ENCODE data around the gene PAXIP1.

Gene PAXIP1

DNA sequence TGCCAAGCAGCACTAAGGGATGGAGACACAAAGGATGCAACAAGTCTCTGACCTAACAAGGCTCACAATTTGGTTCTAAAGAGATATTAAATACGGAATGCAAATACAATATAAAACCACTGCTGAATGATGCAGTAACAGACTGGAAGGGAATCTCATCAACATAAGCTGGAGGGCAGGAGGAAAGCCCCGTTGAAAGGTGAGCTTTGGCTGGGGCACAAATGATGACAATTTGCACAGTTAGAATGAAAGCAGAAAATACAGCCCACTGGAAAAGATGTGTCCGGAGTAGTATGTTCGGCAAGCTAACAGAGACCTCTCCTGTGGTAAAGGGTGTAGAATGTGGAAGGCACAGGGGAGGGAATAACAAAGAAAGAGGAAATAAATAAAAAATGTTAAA is 26.1 kb downstream of the PAXIP1 start:
- TF ChIP-seq SCRT2 (tag by site-specific recombination; IDR thresholded peaks at IDR 0.05) (0 out of 2 replicates have a peak, but pooled peaks have one; percentile 35), ZSCAN18 (tag by site-specific recombination; IDR thresholded peaks at IDR 0.05) (no peak)
- ChIA-PET CTCF (interaction anchor here (1.0 to 1.3 kb wide), 4 partner anchors 21 to 368 kb away, joined by 3 to 10 read pairs (median 6); no protein-coding TSS in a partner anchor), POLR2A (interaction anchor here (1.0 to 2.3 kb wide), 2 partner anchors 15 to 27 kb away, joined by 4 to 7 read pairs; partner anchors contain the start of gene PAXIP1)
- Histone ChIP-seq H3K27ac (ENCODE audit: extremely low read depth, low read depth, low read length) (no peak overlapping the region), H3K4me1 (ENCODE audit: control insufficient read depth, insufficient read depth, low read length) (no peaks in the 10 kb centered on the region), H3K9me3 (ENCODE audit: control insufficient read depth, insufficient read depth, low read depth, low read length) (no peaks in the 10 kb centered on the region), H3K36me3 (ENCODE audit: control insufficient read depth in 2 of 2, insufficient read depth in 1 of 2, low read length in 2 of 2) (peaks cover 21 to 73% of the 10 kb centered on the region in 2 experiments), H3K4me3 (ENCODE audit: low read depth, low read length) (no peak overlapping the region)

DNA sequence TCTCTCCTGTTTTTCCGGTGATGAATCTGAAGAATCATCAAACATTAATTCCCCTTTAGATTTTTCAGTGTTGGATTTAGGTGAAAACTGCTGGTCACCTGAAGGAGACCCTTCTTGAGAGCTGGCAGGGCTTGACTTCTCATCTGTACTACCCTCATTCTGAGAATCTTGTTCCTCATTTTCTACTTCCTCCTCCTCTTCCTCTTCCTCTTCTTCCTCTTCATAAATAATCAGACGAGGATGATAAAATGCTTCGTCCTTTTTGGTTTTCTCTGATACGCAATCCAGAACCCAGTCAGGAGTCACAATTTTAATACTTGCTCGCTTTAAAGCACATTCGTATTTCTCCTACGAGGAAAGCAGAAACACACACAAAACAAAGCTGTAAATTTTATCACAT is 26.9 kb downstream of the PAXIP1 start:
- H3K27ac ChIP-seq (ENCODE audit: extremely low read depth, low read depth, low read length) = no peak overlapping the region
- H3K4me1 ChIP-seq (ENCODE audit: control insufficient read depth, insufficient read depth, low read length) = no peaks in the 10 kb centered on the region
- CTCF ChIA-PET = interaction anchor here (1.0 to 1.2 kb wide), 3 partner anchors 20 to 27 kb away, joined by 3 to 10 read pairs (median 5); no protein-coding TSS in a partner anchor
- H3K4me3 ChIP-seq (ENCODE audit: low read depth, low read length) = no peak overlapping the region
- POLR2A ChIA-PET = interaction anchor here (1.0 to 2.3 kb wide), 2 partner anchors 16 to 27 kb away, joined by 4 to 7 read pairs; partner anchors contain the start of gene PAXIP1
- no peaks in the 10 kb centered on the region for H3K9me3 ChIP-seq (ENCODE audit: control insufficient read depth, insufficient read depth, low read depth, low read length)
- H3K36me3 ChIP-seq (ENCODE audit: control insufficient read depth in 2 of 2, insufficient read depth in 1 of 2, low read length in 2 of 2) = peaks cover 20 to 79% of the 10 kb centered on the region in 2 experiments
- TF ChIP-seq ZNF513 (tag by site-specific recombination; IDR thresholded peaks at IDR 0.05) (peak; percentile 87), ZNF707 (tag by site-specific recombination; IDR thresholded peaks at IDR 0.05) (no peak), ZNF121 (tag by site-specific recombination; IDR thresholded peaks at IDR 0.05) (no peak)

DNA sequence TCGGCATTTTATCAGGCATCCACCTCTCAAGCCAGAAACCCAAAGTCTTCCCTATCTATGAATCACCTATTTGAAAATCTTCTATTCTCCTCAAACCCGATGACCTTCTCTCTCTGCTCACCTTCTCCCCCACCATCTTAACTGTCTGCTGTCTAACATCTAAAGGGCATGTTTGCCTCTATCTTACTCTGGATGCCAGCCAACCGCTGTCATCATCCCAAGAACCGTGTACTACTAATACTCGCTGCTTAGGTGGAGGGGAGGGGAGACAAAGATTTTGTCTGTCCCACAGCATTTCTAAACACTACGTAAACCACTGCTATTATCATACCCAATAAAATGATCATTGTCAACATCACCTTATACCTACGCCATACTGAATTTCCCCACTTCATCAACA is 29.5 kb downstream of the PAXIP1 start:
- TF ChIP-seq ZNF629 (tag by site-specific recombination; IDR thresholded peaks at IDR 0.05) (no peak), ZNF571 (tag by site-specific recombination; IDR thresholded peaks at IDR 0.05) (no peak), ZNF548 (tag by site-specific recombination; IDR thresholded peaks at IDR 0.05) (no peak), ZNF16 (tag by site-specific recombination; IDR thresholded peaks at IDR 0.05; ENCODE audit: low read depth) (no peak), ZSCAN23 (tag by site-specific recombination; IDR thresholded peaks at IDR 0.05) (no peak), ZBTB44 (tag by site-specific recombination; IDR thresholded peaks at IDR 0.05) (no peak), ZNF660 (tag by site-specific recombination; IDR thresholded peaks at IDR 0.05) (no peak), ZNF280D (tag by site-specific recombination; IDR thresholded peaks at IDR 0.05) (no peak), ZNF704 (tag by site-specific recombination; IDR thresholded peaks at IDR 0.05) (no peak)
- TF ChIP-seq, protein P1, sequence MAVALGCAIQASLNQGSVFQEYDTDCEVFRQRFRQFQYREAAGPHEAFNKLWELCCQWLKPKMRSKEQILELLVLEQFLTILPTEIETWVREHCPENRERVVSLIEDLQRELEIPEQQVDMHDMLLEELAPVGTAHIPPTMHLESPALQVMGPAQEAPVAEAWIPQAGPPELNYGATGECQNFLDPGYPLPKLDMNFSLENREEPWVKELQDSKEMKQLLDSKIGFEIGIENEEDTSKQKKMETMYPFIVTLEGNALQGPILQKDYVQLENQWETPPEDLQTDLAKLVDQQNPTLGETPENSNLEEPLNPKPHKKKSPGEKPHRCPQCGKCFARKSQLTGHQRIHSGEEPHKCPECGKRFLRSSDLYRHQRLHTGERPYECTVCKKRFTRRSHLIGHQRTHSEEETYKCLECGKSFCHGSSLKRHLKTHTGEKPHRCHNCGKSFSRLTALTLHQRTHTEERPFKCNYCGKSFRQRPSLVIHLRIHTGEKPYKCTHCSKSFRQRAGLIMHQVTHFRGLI (tag by site-specific recombination; IDR thresholded peaks at IDR 0.05) = no peak
- Histone ChIP-seq H3K36me3 (ENCODE audit: control insufficient read depth in 2 of 2, insufficient read depth in 1 of 2, low read length in 2 of 2) (peaks cover 13 to 87% of the 10 kb centered on the region in 2 experiments), H3K4me1 (ENCODE audit: control insufficient read depth, insufficient read depth, low read length) (no peaks in the 10 kb centered on the region), H3K27ac (ENCODE audit: extremely low read depth, low read depth, low read length) (no peak overlapping the region), H3K9me3 (ENCODE audit: control insufficient read depth, insufficient read depth, low read depth, low read length) (no peaks in the 10 kb centered on the region), H3K4me3 (ENCODE audit: low read depth, low read length) (no peak overlapping the region)
- POLR2A ChIA-PET = no interaction called here
- CTCF ChIA-PET = no interaction called here
